HepG2 (cell line): ENCODE results near the gene PRR12. TPM values are rescaled to one million over a fixed set of nuclear protein-coding genes. Genes with fewer than 3 reads are reported as not detected.

Source experiments
- HIVEP1 ChIP-seq: sonication (generic); formaldehyde crosslinking; IDR thresholded peaks from 2 replicates; pipeline ENCODE4 v1.4.0; 2020; ENCODE audit warnings: mild to moderate bottlenecking, missing genetic modification reagents
- MEIS2 ChIP-seq: sonication (generic); formaldehyde crosslinking; IDR thresholded peaks from 2 replicates; pipeline ENCODE4 v1.9.0; 2021; ENCODE audit warnings: mild to moderate bottlenecking, missing genetic modification reagents
- NFKB2 ChIP-seq: sonication (generic); formaldehyde crosslinking; IDR thresholded peaks from 2 replicates; pipeline ENCODE4 v1.4.0; 2020; ENCODE audit warnings: missing genetic modification reagents, borderline replicate concordance
- SKIL ChIP-seq: sonication (generic); formaldehyde crosslinking; IDR thresholded peaks from 2 replicates; pipeline ENCODE4 v1.8.0; 2022; ENCODE audit warnings: missing genetic modification reagents, mild to moderate bottlenecking, moderate library complexity, borderline replicate concordance
- TRAFD1 ChIP-seq: sonication (generic); formaldehyde crosslinking; IDR thresholded peaks from 2 replicates; pipeline ENCODE4 v1.5.1; 2020; ENCODE audit warnings: missing genetic modification reagents, mild to moderate bottlenecking, borderline replicate concordance
- ZBTB7B ChIP-seq: sonication (generic); formaldehyde crosslinking; IDR thresholded peaks from 2 replicates; pipeline ENCODE4 v1.4.0; 2020; ENCODE audit warnings: missing genetic modification reagents
- ZFP36L1 ChIP-seq: sonication (generic); formaldehyde crosslinking; IDR thresholded peaks from 2 replicates; pipeline ENCODE4 v1.8.0; 2022; ENCODE audit warnings: mild to moderate bottlenecking, missing genetic modification reagents, moderate library complexity
- ZNF274 ChIP-seq: sonication (generic); formaldehyde crosslinking; IDR thresholded peaks from 2 replicates; pipeline ENCODE4 v1.5.1; 2020; ENCODE audit warnings: mild to moderate bottlenecking, missing genetic modification reagents
- ZNF280D ChIP-seq: sonication (generic); formaldehyde crosslinking; IDR thresholded peaks from 2 replicates; pipeline ENCODE4 v1.5.1; 2020; ENCODE audit warnings: mild to moderate bottlenecking, missing genetic modification reagents
- ZNF318 ChIP-seq: sonication (generic); formaldehyde crosslinking; IDR thresholded peaks from 2 replicates; pipeline ENCODE4 v1.4.0; 2020; ENCODE audit warnings: mild to moderate bottlenecking, missing genetic modification reagents
- ZNF552 ChIP-seq: sonication (generic); formaldehyde crosslinking; IDR thresholded peaks from 2 replicates; pipeline ENCODE4 v1.9.0; 2022; ENCODE audit warnings: missing genetic modification reagents, mild to moderate bottlenecking, borderline replicate concordance
- ZNF558 ChIP-seq: sonication (generic); formaldehyde crosslinking; IDR thresholded peaks from 2 replicates; pipeline ENCODE4 v1.9.0; 2022; ENCODE audit warnings: mild to moderate bottlenecking, missing genetic modification reagents, borderline replicate concordance
- ZNF724P ChIP-seq: sonication (generic); formaldehyde crosslinking; IDR thresholded peaks from 2 replicates; pipeline ENCODE4 v1.8.0; 2022; ENCODE audit warnings: missing genetic modification reagents, borderline replicate concordance
- polyA plus RNA-seq, 8 experiments: library from polyadenylated mRNA; depleted of rRNA in 3 of 8; stranded (reverse) in 7 of 8; unstranded in 1 of 8; fragments of >200 nt; fragmentation: Illumina TruSeq in 4 of 8; extraction: Trizol in 4 of 8; gene quantifications; 2 replicates each; pipeline versions ENCODE4 v1.2.1 to v1.2.3, GENCODE V29; 2011 to 2016; ENCODE audit warnings: low read depth in 4 of 8, missing spikeins in 1 of 8, mixed read lengths in 1 of 8; ENCODE audit not compliant: insufficient read depth in 1 of 8
- total RNA-seq, 5 experiments: library from RNA; depleted of rRNA; stranded (reverse); fragments of >200 nt; fragmentation: Illumina TruSeq; extraction: Trizol; gene quantifications; 2 replicates each; pipeline ENCODE4 v1.2.3, GENCODE V29; 2016; ENCODE audit warnings: low read depth in 1 of 5

PRR12 gene
- total and polyA plus RNA-seq, 2 of the 13 experiments (the other 11 are each of a cell fraction or from before 2014, with no cell fraction given), result 0.62 to 1.5 TPM

DNA sequence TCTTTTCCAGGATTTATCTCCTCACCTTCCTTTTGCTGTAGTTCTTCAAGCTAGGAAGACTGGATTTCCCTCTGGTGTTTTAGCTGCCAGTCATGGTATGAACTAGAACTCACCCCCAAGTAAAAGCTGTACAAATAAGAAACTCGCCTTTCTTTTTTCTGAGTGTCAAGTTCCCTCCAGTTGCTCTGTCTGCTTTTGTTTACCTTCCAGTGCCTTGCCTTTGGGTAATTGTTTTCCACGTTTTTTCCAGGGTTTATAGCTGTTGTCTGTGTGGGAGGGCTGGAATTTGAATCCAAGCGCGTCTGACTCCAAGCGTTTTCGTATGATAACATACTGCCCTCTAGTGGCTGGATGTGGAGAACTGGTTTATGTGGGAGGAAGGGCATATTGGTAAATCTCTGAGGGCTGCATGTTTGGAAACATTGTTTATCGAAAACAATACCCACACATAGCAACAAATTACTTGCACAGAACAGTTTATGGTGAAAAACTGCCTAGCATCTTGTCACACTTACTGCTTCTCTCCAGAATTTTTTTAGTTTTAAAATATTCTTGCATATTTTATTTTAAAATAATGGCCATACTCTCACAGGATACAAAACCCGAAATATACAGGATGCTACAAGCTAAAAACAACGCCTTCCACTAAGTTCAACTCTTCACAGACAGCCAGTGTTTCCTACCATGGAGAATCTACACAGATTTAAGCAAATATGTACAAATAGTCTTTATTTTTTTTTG, 44.0 kb upstream of the PRR12 start (continued):
- TF ChIP-seq SKIL (CRISPR knock-in tag) (no peak), ZNF724P (CRISPR knock-in tag) (no peak), ZBTB7B (CRISPR knock-in tag) (no peak), ZNF274 (CRISPR knock-in tag) (no peak), ZNF552 (CRISPR knock-in tag) (no peak), ZNF318 (no peak), ZNF280D (CRISPR knock-in tag) (no peak), MEIS2 (CRISPR knock-in tag) (no peak), NFKB2 (CRISPR knock-in tag) (no peak), TRAFD1 (CRISPR knock-in tag) (no peak), ZNF558 (no peak), HIVEP1 (no peak), ZFP36L1 (0 out of 2 replicates have a peak, but pooled peaks have one; percentile 51)
